H1 (cell line): ENCODE results near the gene NEO1. TPM values are rescaled to one million over a fixed set of nuclear protein-coding genes. Genes with fewer than 3 reads are reported as not detected.

ENCODE experiments used
- CTCF ChIA-PET: fragments of 300-600 bp; sonication (Branson Sonifier 250); formaldehyde crosslinking; loops from one replicate; lab custom pipeline; 2021; ENCODE audit not compliant: partially characterized antibody; lab: Charles Lee
- POLR2A ChIA-PET: fragments of 300-600 bp; sonication (Branson Sonifier 250); formaldehyde crosslinking; loops from one replicate; lab custom pipeline; 2021; ENCODE audit warnings: inconsistent platforms; ENCODE audit not compliant: partially characterized antibody; lab: Charles Lee
- DNase-seq, 2 experiments: peaks; one replicate each; pipeline versions ENCODE4 v3.0.0 to v3.0.0-alpha.2; 2010 to 2022; ENCODE audit warnings: low spot score in 2 of 2, low read depth in 1 of 2, mixed read lengths in 1 of 2
- FAIRE-seq: peaks from 2 replicates; lab custom pipeline; 2011; peaks lifted over from hg19 to GRCh38; lab: Jason Lieb, UNC
- H2AFZ ChIP-seq: 2 replicates; pipeline ENCODE4 v1.8.1; 2012; ENCODE audit warnings: low read length, inconsistent platforms
- H2AK5ac ChIP-seq: 2 replicates; pipeline ENCODE4 v1.6.1; 2013; ENCODE audit warnings: low read depth, low read length
- H2BK120ac ChIP-seq: replicated peaks from 2 replicates; pipeline ENCODE3; 2013; ENCODE audit warnings: low read depth, low read length, inconsistent platforms
- H2BK12ac ChIP-seq: 2 replicates; pipeline ENCODE4 v1.6.1; 2013; ENCODE audit warnings: low read depth, low read length
- H2BK15ac ChIP-seq: 2 replicates; pipeline ENCODE4 v1.6.1; 2013; ENCODE audit warnings: low read length
- H2BK20ac ChIP-seq: 2 replicates; pipeline ENCODE4 v1.6.1; 2013; ENCODE audit warnings: low read length
- H2BK5ac ChIP-seq: 2 replicates; pipeline ENCODE4 v1.6.1; 2013; ENCODE audit warnings: low read depth, low read length
- H3K14ac ChIP-seq: 2 replicates; pipeline ENCODE4 v1.6.1; 2013; ENCODE audit warnings: inconsistent platforms; ENCODE audit not compliant: insufficient read length
- H3K18ac ChIP-seq: 2 replicates; pipeline ENCODE4 v1.6.1; 2013; ENCODE audit warnings: low read length; ENCODE audit errors: extremely low read depth
- H3K23ac ChIP-seq: 2 replicates; pipeline ENCODE4 v1.6.1; 2013; ENCODE audit warnings: inconsistent platforms; ENCODE audit not compliant: insufficient read length
- H3K23me2 ChIP-seq: 2 replicates; pipeline ENCODE4 v1.6.1; 2013; ENCODE audit warnings: low read depth, low read length
- H3K27ac ChIP-seq: 2 replicates; pipeline ENCODE4 v1.6.1; 2011; ENCODE audit warnings: low read depth, low read length, inconsistent platforms
- H3K27me3 ChIP-seq, 4 experiments: replicated peaks in 1 of 4; 1 replicate in 1 of 4; 2 replicates in 3 of 4; pipeline versions ENCODE4 v1.6.1 to v1.8.1; 2011 to 2013; ENCODE audit warnings: low read length in 3 of 4, mild to moderate bottlenecking in 3 of 4, inconsistent platforms in 2 of 4, mixed read lengths in 2 of 4, moderate library complexity in 1 of 4; ENCODE audit not compliant: control insufficient read depth in 3 of 4, insufficient read depth in 3 of 4; ENCODE audit errors: extremely low read depth in 1 of 4
- H3K36me3 ChIP-seq, 4 experiments: 2 replicates each; pipeline versions ENCODE4 v1.6.1 to v1.8.1; 2011 to 2013; ENCODE audit warnings: mild to moderate bottlenecking in 4 of 4, low read length in 3 of 4, moderate library complexity in 2 of 4, control low read depth in 1 of 4, inconsistent platforms in 1 of 4; ENCODE audit not compliant: insufficient read depth in 4 of 4, control insufficient read depth in 2 of 4
- H3K4ac ChIP-seq: replicated peaks from 2 replicates; pipeline ENCODE3; 2013; ENCODE audit warnings: low read length, low read depth, mixed read lengths, inconsistent platforms; ENCODE audit not compliant: insufficient read length
- H3K4me1 ChIP-seq, 4 experiments: replicated peaks in 1 of 4; 1 replicate in 1 of 4; 2 replicates in 3 of 4; pipeline versions ENCODE4 v1.6.1 to v1.8.1; 2011 to 2013; ENCODE audit warnings: low read length in 3 of 4, inconsistent platforms in 2 of 4, mixed read lengths in 1 of 4; ENCODE audit not compliant: insufficient read depth in 4 of 4, control insufficient read depth in 3 of 4
- H3K4me2 ChIP-seq, 2 experiments: 2 replicates each; pipeline versions ENCODE4 v1.6.1 to v1.8.1; 2011 to 2013; ENCODE audit warnings: low read depth in 2 of 2, low read length in 2 of 2, control low read depth in 1 of 2, inconsistent platforms in 1 of 2, mild to moderate bottlenecking in 1 of 2; ENCODE audit not compliant: insufficient read depth in 1 of 2
- H3K4me3 ChIP-seq, 4 experiments: fragments of 200-600, 300-600 bp in 1 of 4; sonication (generic), shearing (Covaris generic), sonication (Bioruptor Twin) in 1 of 4; 2 replicates each; pipeline versions ENCODE4 v1.5.1 to v1.8.1; 2011 to 2016; ENCODE audit warnings: low read length in 4 of 4, low read depth in 3 of 4, control low read depth in 2 of 4, inconsistent platforms in 2 of 4, mild to moderate bottlenecking in 2 of 4, mixed read lengths in 1 of 4, moderate library complexity in 1 of 4; ENCODE audit not compliant: insufficient read depth in 2 of 4; ENCODE audit errors: extremely low read depth in 1 of 4
- H3K56ac ChIP-seq: replicated peaks from 2 replicates; pipeline ENCODE3; 2013; ENCODE audit warnings: low read depth, mild to moderate bottlenecking, mixed read lengths, low read length, inconsistent platforms; ENCODE audit not compliant: insufficient read length
- H3K79me1 ChIP-seq: 2 replicates; pipeline ENCODE4 v1.6.1; 2013; ENCODE audit warnings: low read depth, low read length, control low read depth
- H3K79me2 ChIP-seq, 2 experiments: 2 replicates each; pipeline versions ENCODE4 v1.6.1 to v1.8.1; 2012 to 2013; ENCODE audit warnings: low read length in 2 of 2, mild to moderate bottlenecking in 2 of 2, inconsistent platforms in 1 of 2; ENCODE audit not compliant: insufficient read depth in 2 of 2, control insufficient read depth in 1 of 2
- H3K9ac ChIP-seq, 4 experiments: replicated peaks in 1 of 4; 1 replicate in 1 of 4; 2 replicates in 3 of 4; pipeline versions ENCODE4 v1.6.1 to v1.8.1; 2011 to 2013; ENCODE audit warnings: low read depth in 3 of 4, low read length in 3 of 4, control low read depth in 2 of 4, mild to moderate bottlenecking in 2 of 4, moderate library complexity in 2 of 4, inconsistent platforms in 1 of 4; ENCODE audit errors: extremely low read depth in 1 of 4
- H3K9me3 ChIP-seq, 2 experiments: 2 replicates each; pipeline versions ENCODE4 v1.6.1 to v1.8.1; 2012 to 2013; ENCODE audit warnings: mild to moderate bottlenecking in 2 of 2, moderate library complexity in 2 of 2, control low read depth in 1 of 2, inconsistent platforms in 1 of 2, low read depth in 1 of 2, low read length in 1 of 2, mixed read lengths in 1 of 2; ENCODE audit not compliant: insufficient read depth in 2 of 2
- H4K20me1 ChIP-seq, 2 experiments: replicated peaks in 1 of 2; 2 replicates each; pipeline versions ENCODE3 to v1.8.1; 2011 to 2013; ENCODE audit warnings: inconsistent platforms in 2 of 2, low read length in 2 of 2, mild to moderate bottlenecking in 1 of 2; ENCODE audit not compliant: insufficient read depth in 2 of 2, control insufficient read depth in 1 of 2
- H4K5ac ChIP-seq: 2 replicates; pipeline ENCODE4 v1.6.1; 2013; ENCODE audit warnings: low read length, low read depth, mixed read lengths, inconsistent platforms; ENCODE audit not compliant: insufficient read length
- H4K8ac ChIP-seq: 2 replicates; pipeline ENCODE4 v1.8.0; 2013; ENCODE audit warnings: mild to moderate bottlenecking, moderate library complexity, low read length, inconsistent platforms; ENCODE audit not compliant: insufficient read depth; ENCODE audit errors: extremely low read depth
- H4K91ac ChIP-seq: replicated peaks from 2 replicates; pipeline ENCODE3; 2013; ENCODE audit warnings: low read length, mixed read lengths, inconsistent platforms; ENCODE audit not compliant: insufficient read length
- CEBPB ChIP-seq: IDR thresholded peaks from 2 replicates; pipeline ENCODE4 v1.6.1; 2012; ENCODE audit warnings: low read depth, low read length
- CREB1 ChIP-seq: IDR thresholded peaks from 2 replicates; pipeline ENCODE4 v1.6.1; 2012; ENCODE audit warnings: inconsistent platforms
- MAFK ChIP-seq: IDR thresholded peaks from 2 replicates; pipeline ENCODE4 v1.6.1; 2012; ENCODE audit warnings: low read depth, mild to moderate bottlenecking, improper control_type of control experiment, low read length
- NANOG ChIP-seq: IDR thresholded peaks from 2 replicates; pipeline ENCODE4 v1.6.1; 2011; ENCODE audit warnings: low read length, low read depth, mild to moderate bottlenecking, inconsistent platforms; ENCODE audit not compliant: insufficient read depth, poor library complexity, severe bottlenecking
- NRF1 ChIP-seq: IDR thresholded peaks from 2 replicates; pipeline ENCODE4 v1.6.1; 2011; ENCODE audit warnings: mild to moderate bottlenecking, low read depth, low read length, improper control_type of control experiment
- RBBP5 ChIP-seq: IDR thresholded peaks from 2 replicates; pipeline ENCODE4 v1.7.1; 2012; ENCODE audit warnings: low read depth, mild to moderate bottlenecking, inconsistent platforms, low read length, moderate library complexity, borderline replicate concordance
- TAF7 ChIP-seq: optimal IDR thresholded peaks from 2 replicates; pipeline ENCODE3; 2011; ENCODE audit warnings: low read depth, mild to moderate bottlenecking, inconsistent platforms, low read length, moderate library complexity, borderline replicate concordance
- TCF12 ChIP-seq: IDR thresholded peaks from 2 replicates; pipeline ENCODE4 v1.6.1; 2011; ENCODE audit warnings: low read depth, mild to moderate bottlenecking, low read length
- WGBS, 2 experiments: shearing (Covaris generic) in 1 of 2; methylation state at CpG; one replicate each; pipeline versions ENCODE4 v1.1.6 to v1.1.7; 2013 to 2015; ENCODE audit warnings: low lambda C conversion rate in 2 of 2, mixed read lengths in 2 of 2, inconsistent platforms in 1 of 2, low coverage in 1 of 2, missing lambda C conversion rate in 1 of 2; ENCODE audit not compliant: insufficient replicate concordance in 2 of 2, insufficient coverage in 1 of 2, insufficient read length in 1 of 2; ENCODE audit errors: extremely low coverage in 1 of 2, missing lambda C conversion rate in 1 of 2; 5-methylcytosine and 5-hydroxymethylcytosine counted together
- polyA plus RNA-seq, 7 experiments: library from polyadenylated mRNA; depleted of rRNA in 3 of 7; stranded (reverse) in 5 of 7; unstranded in 2 of 7; fragments of >200 nt in 5 of 7; fragments of 200-250 nt in 2 of 7; gene quantifications; 1 replicate in 5 of 7; 2 replicates in 1 of 7; 4 replicates in 1 of 7; pipeline versions ENCODE4 v1.2.1 to v1.2.3, GENCODE V29; 2011 to 2013; ENCODE audit warnings: missing spikeins in 2 of 7, mixed read lengths in 2 of 7
- total RNA-seq: library from RNA; stranded (reverse); fragmentation: NEBNext Ultra II Directional; extraction: Animal tissue kit (Norgen Biotek cat#: 25700); gene quantifications from 2 replicates; pipeline ENCODE4 v1.2.1, GENCODE V29; 2021
- TF ChIP-seq, protein P1 (sequence below): IDR thresholded peaks from 2 replicates; pipeline ENCODE4 v1.6.1; 2011; ENCODE audit warnings: low read length, improper control_type of control experiment
- TF ChIP-seq, protein P2 (sequence below): IDR thresholded peaks from 2 replicates; pipeline ENCODE4 v1.6.1; 2012; ENCODE audit warnings: low read length, inconsistent platforms

Gene NEO1
- total and polyA plus RNA-seq, 2 of the 8 experiments (the other 6 are each of a cell fraction or from before 2014, with no cell fraction given), result 36.0 to 51.0 TPM

DNA sequence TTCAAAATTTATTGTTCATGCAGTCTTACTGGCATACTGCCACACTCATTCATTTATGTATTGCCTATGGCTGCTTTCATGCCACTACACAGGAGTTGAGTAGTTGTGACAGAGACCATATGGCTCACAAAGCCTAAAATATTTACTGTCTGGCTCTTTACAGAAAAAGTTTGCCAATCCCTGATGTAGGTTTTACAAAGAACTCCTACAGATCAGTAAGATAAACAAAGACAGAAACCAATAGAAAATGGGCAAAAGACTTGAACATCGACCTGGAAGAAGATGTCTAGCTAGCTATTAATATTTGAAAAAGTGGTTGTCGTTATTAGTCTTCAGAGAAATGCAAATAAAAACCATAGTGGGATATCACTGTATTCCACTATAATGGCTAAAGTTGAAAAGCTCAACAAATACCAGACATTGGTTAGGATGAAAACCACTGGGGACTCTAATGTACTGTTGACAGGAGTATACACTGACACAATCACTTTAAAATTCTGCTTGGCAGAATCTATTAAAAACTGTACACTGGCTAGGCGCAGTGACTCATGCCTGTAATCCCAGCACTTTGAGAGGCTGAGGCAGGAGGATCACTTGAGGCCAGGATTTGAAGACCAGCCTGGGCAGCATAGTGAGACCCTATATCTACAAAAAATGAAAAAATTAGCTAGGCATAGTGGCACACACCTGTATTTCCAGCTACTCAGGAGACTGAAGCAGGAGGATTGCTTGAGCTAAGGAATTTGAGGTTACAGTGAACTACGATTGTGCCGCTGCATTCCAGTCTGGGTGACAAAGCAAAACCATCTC is 87.7 kb downstream of the NEO1 start:
- Histone ChIP-seq H2BK5ac (no peak overlapping the region), H4K5ac (no peak overlapping the region), H3K23ac (no peak overlapping the region), H3K4me2 (no peak overlapping the region), H2BK120ac (no peak overlapping the region), H3K4me3 (no peak overlapping the region), H3K79me2 (no peaks in the 10 kb centered on the region), H3K4ac (no peak overlapping the region), H3K9me3 (no peaks in the 10 kb centered on the region), H3K27ac (no peak overlapping the region), H3K79me1 (no peaks in the 10 kb centered on the region), H3K23me2 (no peaks in the 10 kb centered on the region), H3K9ac (no peak overlapping the region), H3K36me3 (peaks cover 0 to 3% (median 0%) of the 10 kb centered on the region in 4 experiments; a peak in 2 of 8 replicates), H4K91ac (no peak overlapping the region), H3K56ac (no peak overlapping the region), H3K18ac (no peak overlapping the region), H4K20me1 (no peaks in the 10 kb centered on the region), H2BK20ac (no peak overlapping the region), H3K14ac (no peak overlapping the region), H2AK5ac (no peak overlapping the region), H3K27me3 (no peaks in the 10 kb centered on the region), H4K8ac (no peak overlapping the region), H2AFZ (no peak overlapping the region), H3K4me1 (no peaks in the 10 kb centered on the region), H2BK15ac (no peak overlapping the region), H2BK12ac (no peak overlapping the region)
- DNase-seq (no peak), FAIRE-seq (no peak)
- ChIA-PET CTCF (interaction anchor here (1.2 to 2.2 kb wide), 3 partner anchors 13 to 104 kb away, joined by 3 to 8 read pairs (median 4); no protein-coding TSS in a partner anchor), POLR2A (no interaction called here)
- WGBS, 2 experiments, result 93% methylated on average over 5 of the region's 5 CpGs; no CpG with 5 or more reads in 1 of the 2 experiments
- no peak for TF ChIP-seq CREB1
- TF ChIP-seq MAFK, result no peak
- TF ChIP-seq TCF12, result no peak
- TF ChIP-seq, protein P1, sequence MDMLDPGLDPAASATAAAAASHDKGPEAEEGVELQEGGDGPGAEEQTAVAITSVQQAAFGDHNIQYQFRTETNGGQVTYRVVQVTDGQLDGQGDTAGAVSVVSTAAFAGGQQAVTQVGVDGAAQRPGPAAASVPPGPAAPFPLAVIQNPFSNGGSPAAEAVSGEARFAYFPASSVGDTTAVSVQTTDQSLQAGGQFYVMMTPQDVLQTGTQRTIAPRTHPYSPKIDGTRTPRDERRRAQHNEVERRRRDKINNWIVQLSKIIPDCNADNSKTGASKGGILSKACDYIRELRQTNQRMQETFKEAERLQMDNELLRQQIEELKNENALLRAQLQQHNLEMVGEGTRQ, result no peak
- TF ChIP-seq, protein P2, sequence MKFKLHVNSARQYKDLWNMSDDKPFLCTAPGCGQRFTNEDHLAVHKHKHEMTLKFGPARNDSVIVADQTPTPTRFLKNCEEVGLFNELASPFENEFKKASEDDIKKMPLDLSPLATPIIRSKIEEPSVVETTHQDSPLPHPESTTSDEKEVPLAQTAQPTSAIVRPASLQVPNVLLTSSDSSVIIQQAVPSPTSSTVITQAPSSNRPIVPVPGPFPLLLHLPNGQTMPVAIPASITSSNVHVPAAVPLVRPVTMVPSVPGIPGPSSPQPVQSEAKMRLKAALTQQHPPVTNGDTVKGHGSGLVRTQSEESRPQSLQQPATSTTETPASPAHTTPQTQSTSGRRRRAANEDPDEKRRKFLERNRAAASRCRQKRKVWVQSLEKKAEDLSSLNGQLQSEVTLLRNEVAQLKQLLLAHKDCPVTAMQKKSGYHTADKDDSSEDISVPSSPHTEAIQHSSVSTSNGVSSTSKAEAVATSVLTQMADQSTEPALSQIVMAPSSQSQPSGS, result no peak
- TF ChIP-seq CEBPB, result no peak
- no peak for TF ChIP-seq TAF7
- TF ChIP-seq NANOG, result no peak
- no peak for TF ChIP-seq RBBP5
- TF ChIP-seq NRF1, result no peak
